DND-41 (cell line): ENCODE measurements around the gene MAST4.

Experiments used
- ATAC-seq: fragments of 200-7000 bp; cut with Tn5 transposase; 3 replicates; pipeline ENCODE4 v1.9.1; 2021; ENCODE audit warnings: low read depth; ENCODE audit not compliant: insufficient read depth
- DNase-seq: peaks from one replicate; pipeline ENCODE4 v3.0.0-alpha.2; 2020
- H2AFZ ChIP-seq: 2 replicates; pipeline ENCODE4 v1.6.0; 2012; ENCODE audit warnings: low read depth, low read length
- H3K27ac ChIP-seq: 2 replicates; pipeline ENCODE4 v1.5.1; 2012; ENCODE audit warnings: low read length, inconsistent platforms
- H3K27me3 ChIP-seq: fragments of 200-600 bp; sonication (generic); 2 replicates; pipeline ENCODE4 v1.6.0; 2012; ENCODE audit warnings: low read length, mild to moderate bottlenecking, inconsistent platforms; ENCODE audit not compliant: insufficient read depth, poor library complexity
- H3K36me3 ChIP-seq: 2 replicates; pipeline ENCODE4 v1.5.1; 2012; ENCODE audit warnings: low read length, inconsistent platforms; ENCODE audit not compliant: insufficient read depth
- H3K4me1 ChIP-seq: 2 replicates; pipeline ENCODE4 v1.5.1; 2012; ENCODE audit warnings: mild to moderate bottlenecking, low read length; ENCODE audit not compliant: insufficient read depth
- H3K4me2 ChIP-seq: 2 replicates; pipeline ENCODE4 v1.6.0; 2012; ENCODE audit warnings: mild to moderate bottlenecking, moderate library complexity, low read length, inconsistent platforms; ENCODE audit not compliant: insufficient read depth
- H3K4me3 ChIP-seq, 2 experiments: fragments of 200-600 bp in 1 of 2; shearing (Covaris generic) in 1 of 2; 2 replicates each; pipeline ENCODE4 v1.5.1; 2012 to 2016; ENCODE audit warnings: inconsistent platforms in 2 of 2, low read length in 2 of 2, mild to moderate bottlenecking in 2 of 2, low read depth in 1 of 2, moderate library complexity in 1 of 2
- H3K79me2 ChIP-seq: 2 replicates; pipeline ENCODE4 v1.6.0; 2012; ENCODE audit warnings: low read length, inconsistent platforms; ENCODE audit not compliant: insufficient read depth
- H3K9ac ChIP-seq: 2 replicates; pipeline ENCODE4 v1.6.0; 2012; ENCODE audit warnings: low read depth, mild to moderate bottlenecking, inconsistent platforms, low read length, moderate library complexity
- H3K9me3 ChIP-seq: 2 replicates; pipeline ENCODE4 v1.5.1; 2012; ENCODE audit warnings: low read length, moderate library complexity, mild to moderate bottlenecking, inconsistent platforms; ENCODE audit not compliant: insufficient read depth, severe bottlenecking
- H4K20me1 ChIP-seq: 2 replicates; pipeline ENCODE4 v1.6.0; 2012; ENCODE audit warnings: low read length; ENCODE audit not compliant: insufficient read depth
- EZH2 ChIP-seq: IDR thresholded peaks from 3 replicates; pipeline ENCODE4 v1.6.1; 2012; ENCODE audit warnings: borderline replicate concordance, low read depth, mild to moderate bottlenecking, moderate library complexity, low read length, inconsistent platforms; ENCODE audit not compliant: severe bottlenecking
- TF ChIP-seq, protein P1 (sequence below): IDR thresholded peaks from 2 replicates; pipeline ENCODE4 v1.5.1; 2012; ENCODE audit warnings: borderline replicate concordance, low read length, moderate library complexity, mild to moderate bottlenecking; ENCODE audit not compliant: poor library complexity, severe bottlenecking; ENCODE audit errors: extremely low read depth

MAST4 gene

DNA sequence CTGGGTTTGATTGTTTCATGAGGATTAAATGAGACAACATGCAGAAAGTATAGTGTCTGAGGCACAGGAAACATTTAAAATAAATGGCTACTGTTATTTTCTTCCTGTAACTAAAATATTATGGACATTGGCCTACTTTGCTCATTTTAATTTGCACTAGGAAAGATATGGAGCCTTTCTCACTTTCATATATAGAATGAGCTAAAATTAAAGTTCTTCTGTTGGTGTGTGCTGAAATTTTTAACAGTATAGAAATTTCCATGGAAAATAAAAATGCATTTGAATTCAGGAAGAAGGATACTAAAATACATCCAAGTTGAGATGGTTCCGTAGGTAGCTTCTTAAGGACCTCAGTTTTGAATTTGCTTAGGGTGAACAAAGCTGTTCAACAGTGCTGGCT, 131.9 kb downstream of the MAST4 start:
- ATAC-seq (no peak), DNase-seq (no peak)
- Histone ChIP-seq H2AFZ (no peak overlapping the region), H3K4me1 (no peaks in the 10 kb centered on the region), H4K20me1 (no peaks in the 10 kb centered on the region), H3K4me2 (no peak overlapping the region), H3K4me3 (no peak overlapping the region), H3K36me3 (no peaks in the 10 kb centered on the region), H3K79me2 (no peaks in the 10 kb centered on the region), H3K9me3 (no peaks in the 10 kb centered on the region), H3K9ac (no peak overlapping the region), H3K27ac (no peak overlapping the region), H3K27me3 (no peaks in the 10 kb centered on the region)
- TF ChIP-seq, protein P1, sequence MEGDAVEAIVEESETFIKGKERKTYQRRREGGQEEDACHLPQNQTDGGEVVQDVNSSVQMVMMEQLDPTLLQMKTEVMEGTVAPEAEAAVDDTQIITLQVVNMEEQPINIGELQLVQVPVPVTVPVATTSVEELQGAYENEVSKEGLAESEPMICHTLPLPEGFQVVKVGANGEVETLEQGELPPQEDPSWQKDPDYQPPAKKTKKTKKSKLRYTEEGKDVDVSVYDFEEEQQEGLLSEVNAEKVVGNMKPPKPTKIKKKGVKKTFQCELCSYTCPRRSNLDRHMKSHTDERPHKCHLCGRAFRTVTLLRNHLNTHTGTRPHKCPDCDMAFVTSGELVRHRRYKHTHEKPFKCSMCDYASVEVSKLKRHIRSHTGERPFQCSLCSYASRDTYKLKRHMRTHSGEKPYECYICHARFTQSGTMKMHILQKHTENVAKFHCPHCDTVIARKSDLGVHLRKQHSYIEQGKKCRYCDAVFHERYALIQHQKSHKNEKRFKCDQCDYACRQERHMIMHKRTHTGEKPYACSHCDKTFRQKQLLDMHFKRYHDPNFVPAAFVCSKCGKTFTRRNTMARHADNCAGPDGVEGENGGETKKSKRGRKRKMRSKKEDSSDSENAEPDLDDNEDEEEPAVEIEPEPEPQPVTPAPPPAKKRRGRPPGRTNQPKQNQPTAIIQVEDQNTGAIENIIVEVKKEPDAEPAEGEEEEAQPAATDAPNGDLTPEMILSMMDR, result no peak
- TF ChIP-seq EZH2, result no peak

DNA sequence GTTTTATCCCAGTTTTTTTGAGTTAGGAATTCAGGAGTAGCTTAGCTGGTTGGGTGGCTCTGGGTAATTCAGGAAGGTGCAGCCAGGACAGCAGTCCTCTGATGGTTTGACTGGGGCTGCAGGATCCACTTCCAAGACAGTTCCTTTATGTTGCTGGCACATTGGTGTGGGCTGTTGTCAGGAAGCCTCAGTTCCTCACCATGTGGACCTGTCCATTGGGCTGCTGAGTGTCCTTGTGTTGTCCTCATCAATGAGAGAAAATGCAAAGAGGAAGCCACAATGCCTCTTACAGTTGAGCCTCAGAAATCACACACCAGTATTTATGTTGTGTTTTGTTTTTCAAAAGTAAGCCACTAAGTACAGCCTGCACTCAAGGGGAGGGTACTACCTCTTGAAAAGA, 140.9 kb downstream of the MAST4 start:
- Histone ChIP-seq H3K4me1 (no peaks in the 10 kb centered on the region), H2AFZ (no peak overlapping the region), H4K20me1 (no peaks in the 10 kb centered on the region), H3K36me3 (no peaks in the 10 kb centered on the region), H3K4me3 (no peak overlapping the region), H3K9me3 (no peaks in the 10 kb centered on the region), H3K27me3 (no peaks in the 10 kb centered on the region), H3K9ac (no peak overlapping the region), H3K4me2 (no peak overlapping the region), H3K27ac (no peak overlapping the region), H3K79me2 (peaks cover 2% of the 10 kb centered on the region; the same call in 1 of the 2 replicates)
- DNase-seq (no peak), ATAC-seq (no peak)
- no peak for TF ChIP-seq EZH2
- TF ChIP-seq, protein P1, result no peak

DNA sequence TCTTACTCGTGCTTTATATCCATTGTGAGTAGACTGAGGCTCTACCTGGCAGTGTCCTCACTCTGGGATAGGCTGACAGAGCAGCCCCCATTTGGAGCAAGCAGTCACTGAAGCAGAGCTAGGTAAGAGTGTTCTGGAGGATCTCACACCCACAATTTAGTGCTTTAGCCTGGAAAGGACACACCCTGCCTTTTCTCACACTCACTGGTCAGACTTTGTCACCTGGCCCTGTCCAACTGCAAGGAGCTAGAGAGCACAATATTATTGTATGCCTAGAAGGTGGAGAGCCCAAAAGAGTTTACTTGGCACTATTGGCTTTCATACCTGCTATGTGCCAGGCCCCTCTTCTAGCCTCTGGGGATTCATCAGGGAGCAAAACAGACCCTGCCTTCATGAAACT, 141.9 kb downstream of the MAST4 start:
- no peak for DNase-seq
- Histone ChIP-seq H3K4me1 (no peaks in the 10 kb centered on the region), H3K27me3 (no peaks in the 10 kb centered on the region), H3K4me3 (no peak overlapping the region), H3K27ac (no peak overlapping the region), H3K4me2 (no peak overlapping the region), H3K79me2 (peaks cover 2% of the 10 kb centered on the region; the same call in 1 of the 2 replicates), H2AFZ (no peak overlapping the region), H3K36me3 (peaks cover 5% of the 10 kb centered on the region), H4K20me1 (no peaks in the 10 kb centered on the region), H3K9ac (no peak overlapping the region), H3K9me3 (no peaks in the 10 kb centered on the region)
- no peak for ATAC-seq
- TF ChIP-seq, protein P1, result no peak
- TF ChIP-seq EZH2, result no peak

DNA sequence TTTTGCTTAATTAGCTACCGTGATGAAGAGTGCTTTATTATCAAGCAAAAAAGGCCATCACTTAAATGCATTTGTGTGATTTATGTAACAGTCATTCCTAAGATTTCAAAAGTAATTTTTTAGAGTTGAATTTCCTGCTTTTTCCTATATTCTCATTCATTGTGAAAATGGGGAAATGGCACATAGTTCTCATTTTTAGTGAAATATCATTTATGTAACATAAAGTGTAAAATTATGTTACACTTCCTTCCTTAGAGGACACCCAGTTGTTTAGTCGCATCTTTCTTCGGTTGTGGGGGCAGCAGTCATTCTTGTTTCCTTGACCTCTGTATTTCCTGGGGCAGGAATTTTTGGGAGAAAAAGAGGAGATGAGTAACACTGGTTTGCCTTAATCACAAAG, 142.8 kb downstream of the MAST4 start:
- TF ChIP-seq EZH2, result no peak
- TF ChIP-seq, protein P1, result no peak
- ATAC-seq (no peak), DNase-seq (no peak)
- H2AFZ ChIP-seq, result no peak overlapping the region
- no peaks in the 10 kb centered on the region for H3K4me1 ChIP-seq
- H3K9me3 ChIP-seq, result no peaks in the 10 kb centered on the region
- H3K9ac ChIP-seq, result no peak overlapping the region
- H3K27ac ChIP-seq, result no peak overlapping the region
- H4K20me1 ChIP-seq, result no peaks in the 10 kb centered on the region
- no peaks in the 10 kb centered on the region for H3K27me3 ChIP-seq
- H3K36me3 ChIP-seq, result peaks cover 9% of the 10 kb centered on the region
- H3K79me2 ChIP-seq, result peaks cover 2% of the 10 kb centered on the region; the same call in 1 of the 2 replicates
- no peak overlapping the region for H3K4me3 ChIP-seq
- no peak overlapping the region for H3K4me2 ChIP-seq
